ENCODE data around the gene TMEM217. TPM values are rescaled to one million over a fixed set of nuclear protein-coding genes. Genes with fewer than 3 reads are reported as not detected.

The TMEM217 gene
- total RNA-seq, 2 donors from 2014 or later: 6.8 to 9.3 TPM

- ATAC-seq (replicated peaks in 1 of 2): no peak
- DNase-seq: no peak
- Mint-ChIP-seq H3K27me3 (ENCODE audit: low read depth) (no peaks in the 10 kb centered on the region), H3K36me3 (ENCODE audit: insufficient read depth in 2 of 2) (no peaks in the 10 kb centered on the region), H3K4me3 (no peak overlapping the region), H3K4me1 (ENCODE audit: low read depth) (peaks cover 46% of the 10 kb centered on the region), H3K27ac (no peak overlapping the region), H3K9me3 (no peaks in the 10 kb centered on the region)
These were observed 21.0 kb downstream of the TMEM217 start for GRCh38 chr6:37236921-37237320.

- ATAC-seq (replicated peaks in 1 of 2) (no peak), DNase-seq (no peak)
- H3K4me1 Mint-ChIP-seq (ENCODE audit: low read depth): peaks cover 30% of the 10 kb centered on the region
- H3K27me3 Mint-ChIP-seq (ENCODE audit: low read depth): no peaks in the 10 kb centered on the region
- H3K4me3 Mint-ChIP-seq: no peak overlapping the region
- H3K9me3 Mint-ChIP-seq: no peaks in the 10 kb centered on the region
- H3K36me3 Mint-ChIP-seq (ENCODE audit: insufficient read depth in 2 of 2): no peaks in the 10 kb centered on the region
- no peak overlapping the region for H3K27ac Mint-ChIP-seq
These were observed 24.4 kb downstream of the TMEM217 start for GRCh38 chr6:37233541-37233940.

- Mint-ChIP-seq H3K27me3 (ENCODE audit: low read depth) (no peaks in the 10 kb centered on the region), H3K4me3 (no peak overlapping the region), H3K27ac (no peak overlapping the region), H3K36me3 (ENCODE audit: insufficient read depth in 2 of 2) (no peaks in the 10 kb centered on the region), H3K9me3 (no peaks in the 10 kb centered on the region), H3K4me1 (ENCODE audit: low read depth) (peaks cover 21% of the 10 kb centered on the region)
- no peak for DNase-seq
- ATAC-seq (replicated peaks in 1 of 2): no peak
These were observed 25.4 kb downstream of the TMEM217 start for GRCh38 chr6:37232430-37233017.

GRCh38 chr6:37230104-37230503 lies 27.8 kb downstream of the TMEM217 start:
- Mint-ChIP-seq H3K27ac (no peak overlapping the region), H3K36me3 (ENCODE audit: insufficient read depth in 2 of 2) (no peaks in the 10 kb centered on the region), H3K9me3 (no peaks in the 10 kb centered on the region), H3K27me3 (ENCODE audit: low read depth) (no peaks in the 10 kb centered on the region), H3K4me3 (no peak overlapping the region), H3K4me1 (ENCODE audit: low read depth) (peaks cover 16% of the 10 kb centered on the region)
- no peak for ATAC-seq (replicated peaks in 1 of 2)
- DNase-seq: no peak

- Mint-ChIP-seq H3K27ac (no peak overlapping the region), H3K27me3 (ENCODE audit: low read depth) (no peaks in the 10 kb centered on the region), H3K4me3 (no peak overlapping the region), H3K36me3 (ENCODE audit: insufficient read depth in 2 of 2) (no peaks in the 10 kb centered on the region), H3K9me3 (no peaks in the 10 kb centered on the region), H3K4me1 (ENCODE audit: low read depth) (peaks cover 38% of the 10 kb centered on the region)
- DNase-seq (no peak), ATAC-seq (replicated peaks in 1 of 2) (no peak)
These were observed 32.4 kb downstream of the TMEM217 start for GRCh38 chr6:37225350-37226169.

GRCh38 chr6:37222992-37223391 lies 35.0 kb downstream of the TMEM217 start:
- H3K36me3 Mint-ChIP-seq (ENCODE audit: insufficient read depth in 2 of 2): no peaks in the 10 kb centered on the region
- peak overlapping the region; percentile 90 for H3K27ac Mint-ChIP-seq
- peak overlapping the region; percentile 79 to 97 for H3K4me3 Mint-ChIP-seq
- no peaks in the 10 kb centered on the region for H3K27me3 Mint-ChIP-seq (ENCODE audit: low read depth)
- DNase-seq (no peak), ATAC-seq (replicated peaks in 1 of 2) (no peak)
- H3K4me1 Mint-ChIP-seq (ENCODE audit: low read depth): peaks cover 32% of the 10 kb centered on the region
- H3K9me3 Mint-ChIP-seq: no peaks in the 10 kb centered on the region

GRCh38 chr6:37222125-37222967 lies 35.6 kb downstream of the TMEM217 start:
- DNase-seq (peak; percentile 77 to 82), ATAC-seq (replicated peaks in 1 of 2) (peak; percentile 99)
- no peaks in the 10 kb centered on the region for H3K27me3 Mint-ChIP-seq (ENCODE audit: low read depth)
- H3K27ac Mint-ChIP-seq: peak overlapping the region; percentile 90
- H3K4me1 Mint-ChIP-seq (ENCODE audit: low read depth): peaks cover 31% of the 10 kb centered on the region
- no peaks in the 10 kb centered on the region for H3K9me3 Mint-ChIP-seq
- H3K4me3 Mint-ChIP-seq: peak overlapping the region; percentile 79 to 97
- H3K36me3 Mint-ChIP-seq (ENCODE audit: insufficient read depth in 2 of 2): no peaks in the 10 kb centered on the region

GRCh38 chr6:37221585-37222124 lies 36.3 kb downstream of the TMEM217 start:
- H3K4me1 Mint-ChIP-seq (ENCODE audit: low read depth): peaks cover 27% of the 10 kb centered on the region
- DNase-seq: no peak
- no peak overlapping the region for H3K27ac Mint-ChIP-seq
- H3K36me3 Mint-ChIP-seq (ENCODE audit: insufficient read depth in 2 of 2): no peaks in the 10 kb centered on the region
- H3K9me3 Mint-ChIP-seq: no peaks in the 10 kb centered on the region
- no peak for ATAC-seq (replicated peaks in 1 of 2)
- no peaks in the 10 kb centered on the region for H3K27me3 Mint-ChIP-seq (ENCODE audit: low read depth)
- peak overlapping the region; percentile 79 to 97 for H3K4me3 Mint-ChIP-seq

GRCh38 chr6:37218511-37218910 lies 39.4 kb downstream of the TMEM217 start:
- DNase-seq: no peak
- ATAC-seq (replicated peaks in 1 of 2): no peak
- Mint-ChIP-seq H3K9me3 (no peaks in the 10 kb centered on the region), H3K27me3 (ENCODE audit: low read depth) (no peaks in the 10 kb centered on the region), H3K36me3 (ENCODE audit: insufficient read depth in 2 of 2) (no peaks in the 10 kb centered on the region), H3K4me1 (ENCODE audit: low read depth) (peaks cover 27% of the 10 kb centered on the region), H3K4me3 (no peak overlapping the region), H3K27ac (no peak overlapping the region)

- H3K9me3 Mint-ChIP-seq: no peaks in the 10 kb centered on the region
- no peaks in the 10 kb centered on the region for H3K36me3 Mint-ChIP-seq (ENCODE audit: insufficient read depth in 2 of 2)
- DNase-seq: no peak
- no peak overlapping the region for H3K27ac Mint-ChIP-seq
- peaks cover 24% of the 10 kb centered on the region for H3K4me1 Mint-ChIP-seq (ENCODE audit: low read depth)
- H3K4me3 Mint-ChIP-seq: no peak overlapping the region
- no peaks in the 10 kb centered on the region for H3K27me3 Mint-ChIP-seq (ENCODE audit: low read depth)
- ATAC-seq (replicated peaks in 1 of 2): no peak
These were observed 39.9 kb downstream of the TMEM217 start for GRCh38 chr6:37218061-37218460.

GRCh38 chr6:37212268-37212667 lies 45.7 kb downstream of the TMEM217 start:
- Mint-ChIP-seq H3K4me1 (ENCODE audit: low read depth) (peaks cover 32% of the 10 kb centered on the region), H3K27me3 (ENCODE audit: low read depth) (no peaks in the 10 kb centered on the region), H3K4me3 (no peak overlapping the region), H3K36me3 (ENCODE audit: insufficient read depth in 2 of 2) (no peaks in the 10 kb centered on the region), H3K27ac (no peak overlapping the region), H3K9me3 (no peaks in the 10 kb centered on the region)
- ATAC-seq (replicated peaks in 1 of 2): no peak
- no peak for DNase-seq

GRCh38 chr6:37210313-37210968 lies 47.5 kb downstream of the TMEM217 start:
- Mint-ChIP-seq H3K27me3 (ENCODE audit: low read depth) (no peaks in the 10 kb centered on the region), H3K4me3 (peak overlapping the region; percentile 20 to 53), H3K27ac (peak overlapping the region; percentile 68), H3K9me3 (no peaks in the 10 kb centered on the region), H3K4me1 (ENCODE audit: low read depth) (peaks cover 51% of the 10 kb centered on the region), H3K36me3 (ENCODE audit: insufficient read depth in 2 of 2) (no peaks in the 10 kb centered on the region)
- DNase-seq: peak; percentile 81 to 87
- ATAC-seq (replicated peaks in 1 of 2): peak; percentile 44 to 53
